K562 (cell line): ENCODE measurements around the gene UBXN10. TPM values are rescaled to one million over a fixed set of nuclear protein-coding genes. Genes with fewer than 3 reads are reported as not detected.

Source experiments
- COPS2 ChIP-seq: fragments of 450-650 bp; conservative IDR thresholded peaks from 2 replicates; pipeline ENCODE4 v1.6.1; 2016; ENCODE audit warnings: mild to moderate bottlenecking, moderate library complexity
- CREB3 ChIP-seq: fragments of 450-650 bp; conservative IDR thresholded peaks from 2 replicates; pipeline ENCODE4 v1.6.1; 2016; ENCODE audit warnings: missing genetic modification characterization, low read depth, mild to moderate bottlenecking, missing compliant biosample characterization, moderate library complexity
- CUX1 ChIP-seq: fragments of 200-800 bp; sonication (Bioruptor generic); IDR thresholded peaks from 2 replicates; pipeline ENCODE4 v1.6.1; 2016; ENCODE audit warnings: missing genetic modification characterization, missing compliant biosample characterization
- E2F6 ChIP-seq, 2 experiments: IDR thresholded peaks; 2 replicates each; pipeline ENCODE4 v1.6.1; 2011; ENCODE audit warnings: borderline replicate concordance in 1 of 2, control low read depth in 1 of 2, low read depth in 1 of 2, low read length in 1 of 2, mild to moderate bottlenecking in 1 of 2, mixed read lengths in 1 of 2, moderate library complexity in 1 of 2; ENCODE audit not compliant: insufficient read depth in 1 of 2, insufficient read length in 1 of 2, poor library complexity in 1 of 2, severe bottlenecking in 1 of 2; ENCODE audit errors: extremely low read depth in 1 of 2
- FOXJ3 ChIP-seq: sonication (generic); formaldehyde crosslinking; IDR thresholded peaks from 2 replicates; pipeline ENCODE4 v1.4.0; 2020; ENCODE audit warnings: mild to moderate bottlenecking, missing genetic modification reagents
- HDAC2 ChIP-seq: fragments of 450-650 bp; IDR thresholded peaks from 2 replicates; pipeline ENCODE4 v1.6.1; 2016; ENCODE audit warnings: mild to moderate bottlenecking
- HDAC8 ChIP-seq: fragments of 450-650 bp; IDR thresholded peaks from 2 replicates; pipeline ENCODE4 v1.6.1; 2016; ENCODE audit warnings: mild to moderate bottlenecking, missing genetic modification characterization, moderate library complexity, missing compliant biosample characterization
- KLF1 ChIP-seq: fragments of 450-650 bp; IDR thresholded peaks from 2 replicates; pipeline ENCODE4 v1.6.1; 2016; ENCODE audit warnings: missing genetic modification characterization, missing compliant biosample characterization
- POLR2G ChIP-seq: fragments of 200-400 bp; formaldehyde crosslinking; IDR thresholded peaks from 2 replicates; pipeline ENCODE4 v1.6.1; 2017; ENCODE audit warnings: low read depth, mild to moderate bottlenecking, antibody characterized with exemption, low read length, moderate library complexity
- SMAD3 ChIP-seq: fragments of 450-650 bp; formaldehyde crosslinking; conservative IDR thresholded peaks from 2 replicates; pipeline ENCODE4 v1.4.0; 2020; ENCODE audit warnings: mild to moderate bottlenecking
- SMARCC2 ChIP-seq: fragments of 450-650 bp; IDR thresholded peaks from 2 replicates; pipeline ENCODE4 v1.6.1; 2017; ENCODE audit warnings: antibody characterized with exemption, moderate library complexity, mild to moderate bottlenecking, low read depth
- TRIM24 ChIP-seq, 2 experiments: fragments of 450-650 bp; IDR thresholded peaks; 2 replicates each; pipeline ENCODE4 v1.6.1; 2016
- ZFP1 ChIP-seq: fragments of 450-650 bp; formaldehyde crosslinking; IDR thresholded peaks from 2 replicates; pipeline ENCODE4 v1.4.0; 2020; ENCODE audit warnings: mild to moderate bottlenecking, mixed read lengths
- ZFP36 ChIP-seq: fragments of 150-350 bp; IDR thresholded peaks from 2 replicates; pipeline ENCODE4 v1.6.1; 2018; ENCODE audit warnings: low read length, low read depth; ENCODE audit not compliant: partially characterized antibody
- ZNF184 ChIP-seq: sonication (generic); formaldehyde crosslinking; IDR thresholded peaks from 2 replicates; pipeline ENCODE4 v1.5.0; 2020; ENCODE audit warnings: missing genetic modification reagents
- ZNF282 ChIP-seq: sonication (generic); formaldehyde crosslinking; IDR thresholded peaks from 2 replicates; pipeline ENCODE4 v1.8.1; 2023; ENCODE audit warnings: missing genetic modification reagents
- ZNF583 ChIP-seq: fragments of 250-450 bp; sonication (Bioruptor Pico); IDR thresholded peaks from 2 replicates; pipeline ENCODE4 v1.4.0; 2020
- ZNF76 ChIP-seq: fragments of 250-450 bp; sonication (Bioruptor Pico); IDR thresholded peaks from 2 replicates; pipeline ENCODE4 v1.4.0; 2020; ENCODE audit warnings: mild to moderate bottlenecking, moderate library complexity, borderline replicate concordance
- polyA plus RNA-seq, 8 experiments: library from polyadenylated mRNA; depleted of rRNA in 4 of 8; stranded (reverse) in 5 of 8; unstranded in 3 of 8; fragments of >200 nt; fragmentation: Nextera tagmentation in 2 of 8; fragmentation: Illumina TruSeq in 1 of 8; extraction: Ambion mirVana in 2 of 8; extraction: Trizol in 1 of 8; gene quantifications; 2 replicates each; pipeline versions ENCODE4 v1.2.1 to v1.2.3, GENCODE V29; 2011 to 2014; ENCODE audit warnings: inconsistent platforms in 1 of 8, missing spikeins in 1 of 8
- total RNA-seq, 7 experiments: library from RNA; depleted of rRNA in 6 of 7; stranded (reverse); fragments of >200 nt in 6 of 7; fragmentation: Illumina TruSeq in 2 of 7; extraction: Trizol in 2 of 7; gene quantifications; 2 replicates each; pipeline versions ENCODE4 v1.2.1 to v1.2.3, GENCODE V29; 2011 to 2021; ENCODE audit warnings: low replicate concordance in 1 of 7
- TF ChIP-seq, protein P1 (sequence below): IDR thresholded peaks from 3 replicates; pipeline ENCODE4 v1.6.1; 2011; ENCODE audit warnings: borderline replicate concordance, mild to moderate bottlenecking; ENCODE audit not compliant: insufficient read length, insufficient read depth
- TF ChIP-seq, protein P2 (sequence below): fragments of 450-650 bp; IDR thresholded peaks from 2 replicates; pipeline ENCODE4 v1.6.1; 2016

The UBXN10 gene
- total and polyA plus RNA-seq, 9 of the 15 experiments (the other 6 are each of a cell fraction or from before 2014, with no cell fraction given): 10.7 to 17.7 (median 13.6) TPM

GRCh38 chr1:20198918-20199317 lies 13.0 kb downstream of the UBXN10 start (continued):
- TF ChIP-seq SMARCC2 (peak; percentile 79; the same call in 1 of the 2 replicates), E2F6 (IDR thresholded peaks at IDR 0.05; ENCODE audit: borderline replicate concordance in 1 of 2, extremely low read depth in 1 of 2, insufficient read depth in 1 of 2, insufficient read length in 1 of 2, low read depth in 1 of 2, low read length in 1 of 2, poor library complexity in 1 of 2, severe bottlenecking in 1 of 2) (peak in 1 of 2 experiments; percentile 23), HDAC2 (peak; percentile 83; the same call in 1 of the 2 replicates), SMAD3 (CRISPR knock-in tag) (no peak), ZNF76 (CRISPR knock-in tag) (no peak), HDAC8 (tag) (no peak), POLR2G (no peak), ZNF282 (no peak), CUX1 (CRISPR knock-in tag) (peak; percentile 54; the same call in 1 of the 2 replicates), ZNF583 (0 out of 2 replicates have a peak, but pooled peaks have one; percentile 50), ZNF184 (CRISPR knock-in tag) (no peak), CREB3 (no peak), FOXJ3 (CRISPR knock-in tag) (no peak), TRIM24 (IDR thresholded peaks at IDR 0.05) (peak; percentile 88 to 92), COPS2 (no peak), ZFP36 (peak; percentile 19), KLF1 (tag) (no peak), ZFP1 (CRISPR knock-in tag) (no peak)
- TF ChIP-seq, protein P1, sequence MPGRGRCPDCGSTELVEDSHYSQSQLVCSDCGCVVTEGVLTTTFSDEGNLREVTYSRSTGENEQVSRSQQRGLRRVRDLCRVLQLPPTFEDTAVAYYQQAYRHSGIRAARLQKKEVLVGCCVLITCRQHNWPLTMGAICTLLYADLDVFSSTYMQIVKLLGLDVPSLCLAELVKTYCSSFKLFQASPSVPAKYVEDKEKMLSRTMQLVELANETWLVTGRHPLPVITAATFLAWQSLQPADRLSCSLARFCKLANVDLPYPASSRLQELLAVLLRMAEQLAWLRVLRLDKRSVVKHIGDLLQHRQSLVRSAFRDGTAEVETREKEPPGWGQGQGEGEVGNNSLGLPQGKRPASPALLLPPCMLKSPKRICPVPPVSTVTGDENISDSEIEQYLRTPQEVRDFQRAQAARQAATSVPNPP: no peak
- TF ChIP-seq, protein P2, sequence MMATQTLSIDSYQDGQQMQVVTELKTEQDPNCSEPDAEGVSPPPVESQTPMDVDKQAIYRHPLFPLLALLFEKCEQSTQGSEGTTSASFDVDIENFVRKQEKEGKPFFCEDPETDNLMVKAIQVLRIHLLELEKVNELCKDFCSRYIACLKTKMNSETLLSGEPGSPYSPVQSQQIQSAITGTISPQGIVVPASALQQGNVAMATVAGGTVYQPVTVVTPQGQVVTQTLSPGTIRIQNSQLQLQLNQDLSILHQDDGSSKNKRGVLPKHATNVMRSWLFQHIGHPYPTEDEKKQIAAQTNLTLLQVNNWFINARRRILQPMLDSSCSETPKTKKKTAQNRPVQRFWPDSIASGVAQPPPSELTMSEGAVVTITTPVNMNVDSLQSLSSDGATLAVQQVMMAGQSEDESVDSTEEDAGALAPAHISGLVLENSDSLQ: 0 out of 2 replicates have a peak, but pooled peaks have one; percentile 26
